Skin epidermis (tissue), 12 donors: Measurements from ENCODE around the gene AGAP1.

Experiments used
- H3K27ac ChIP-seq, 21 experiments: fragments of 200-600 bp; sonication (generic) in 11 of 21; one replicate each; pipeline ENCODE4 v1.5.0; 2020; ENCODE audit warnings: mild to moderate bottlenecking in 3 of 21, inconsistent platforms in 2 of 21, moderate library complexity in 2 of 21
- H3K4me3 ChIP-seq, 7 experiments: fragments of 200-600 bp; sonication (generic) in 2 of 7; one replicate each; pipeline ENCODE4 v1.5.0; 2020; ENCODE audit warnings: inconsistent platforms in 2 of 7, mild to moderate bottlenecking in 2 of 7, moderate library complexity in 1 of 7

Gene AGAP1

DNA sequence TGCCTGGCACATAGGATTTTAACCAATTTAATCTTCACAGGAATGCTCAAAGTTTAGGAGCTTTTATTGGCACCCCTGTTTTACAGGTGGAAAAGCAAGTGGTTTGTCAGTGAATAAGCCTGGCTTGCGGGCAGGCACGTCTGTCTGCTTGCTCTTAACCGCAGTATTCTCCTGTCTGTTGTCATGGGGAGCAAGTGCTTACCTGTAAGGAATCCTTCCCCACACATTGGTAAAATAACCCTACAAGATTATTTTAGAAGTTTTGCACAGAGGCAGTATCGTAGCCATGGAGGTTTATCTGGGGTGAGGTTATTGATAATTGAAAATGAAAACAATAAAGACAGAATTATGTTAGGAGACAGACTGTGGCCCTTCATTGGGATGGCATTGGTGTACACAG lies 174.9 kb downstream of the AGAP1 start:
- Histone ChIP-seq H3K27ac (no peak overlapping the region), H3K4me3 (no peak overlapping the region)

DNA sequence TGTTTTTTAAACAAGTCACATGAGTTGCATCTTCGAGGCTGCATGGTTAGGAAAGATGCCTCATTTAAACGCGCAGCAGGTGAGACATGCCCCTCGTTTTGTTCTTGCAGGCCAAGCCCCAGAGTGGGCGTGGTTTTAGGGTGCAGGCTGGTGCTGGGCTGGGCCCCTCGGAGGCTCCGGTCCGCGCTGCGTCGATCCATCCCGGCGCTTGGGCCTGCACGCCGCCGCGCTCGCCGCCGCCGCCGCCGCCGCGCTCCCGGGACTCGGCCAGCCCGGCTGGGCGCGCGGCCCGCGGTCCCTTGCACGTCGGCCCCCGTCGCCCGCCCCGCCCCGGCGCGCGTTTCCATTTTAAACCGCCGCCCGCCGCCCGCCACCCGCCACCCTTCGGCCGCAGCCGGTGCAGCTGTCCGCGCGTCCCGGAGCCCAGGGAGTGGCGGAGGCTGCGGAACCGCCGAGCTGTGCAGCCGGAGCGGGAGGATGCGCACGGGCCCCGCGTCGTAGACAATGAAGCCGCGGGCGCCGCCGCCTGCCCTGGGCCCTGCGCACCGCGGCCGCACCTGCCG lies 175.5 kb downstream of the AGAP1 start:
- Histone ChIP-seq H3K4me3 (peak overlapping the region in 6 of 7 experiments; percentile 31 to 57 (median 40)), H3K27ac (peak overlapping the region in 1 of 21 experiments; percentile 70)

DNA sequence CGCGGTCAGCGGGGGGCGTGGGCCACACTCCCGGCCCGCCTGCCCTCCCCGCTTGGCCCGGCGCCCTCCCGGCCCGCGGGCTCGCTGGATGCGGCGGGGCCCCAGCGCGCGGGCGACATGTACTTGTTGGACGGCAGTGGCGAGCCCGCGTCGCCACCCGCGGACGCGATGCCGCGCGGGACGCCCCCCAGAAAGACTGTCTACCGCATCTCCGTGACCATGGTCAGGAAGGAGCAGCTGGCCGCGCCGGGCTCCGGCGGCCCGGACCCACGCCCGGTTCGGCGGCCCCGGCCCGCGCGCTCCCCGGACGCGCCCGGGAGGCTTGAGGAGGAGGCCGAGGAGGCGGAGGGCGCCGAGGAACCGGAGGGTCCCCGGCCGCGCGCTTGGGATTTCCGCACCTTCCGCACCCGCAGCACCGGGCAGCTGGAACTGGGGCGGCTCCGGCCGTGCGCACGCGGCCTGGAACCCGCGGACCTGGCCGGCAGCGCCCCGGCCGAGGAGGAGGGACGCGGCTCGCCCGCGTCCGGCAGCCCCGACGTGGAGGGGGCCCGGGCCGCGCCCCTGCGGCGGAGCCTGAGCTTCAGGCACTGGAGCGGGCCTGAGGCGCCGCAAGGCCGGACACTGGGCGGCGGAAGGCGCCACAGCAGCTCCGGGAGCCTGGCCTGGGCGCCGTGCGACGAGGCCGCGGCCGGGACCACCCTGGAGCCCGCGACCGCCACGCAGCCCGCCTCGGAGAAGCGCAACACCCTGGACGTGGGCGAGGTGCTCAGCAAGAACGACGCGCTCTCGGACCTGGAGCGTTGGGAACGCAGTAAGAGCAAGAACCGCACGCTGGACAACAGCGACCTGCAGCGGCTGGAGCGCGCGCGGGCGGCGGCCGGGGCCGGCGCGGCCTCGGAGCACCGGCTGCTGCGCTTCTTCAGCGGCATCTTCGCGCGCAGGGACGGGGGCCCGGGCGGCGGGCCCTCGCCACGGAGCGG lies 176.4 kb downstream of the AGAP1 start:
- Histone ChIP-seq H3K27ac (peak overlapping the region in 6 of 21 experiments; percentile 4 to 76 (median 56)), H3K4me3 (peak overlapping the region; percentile 4 to 57 (median 38))

DNA sequence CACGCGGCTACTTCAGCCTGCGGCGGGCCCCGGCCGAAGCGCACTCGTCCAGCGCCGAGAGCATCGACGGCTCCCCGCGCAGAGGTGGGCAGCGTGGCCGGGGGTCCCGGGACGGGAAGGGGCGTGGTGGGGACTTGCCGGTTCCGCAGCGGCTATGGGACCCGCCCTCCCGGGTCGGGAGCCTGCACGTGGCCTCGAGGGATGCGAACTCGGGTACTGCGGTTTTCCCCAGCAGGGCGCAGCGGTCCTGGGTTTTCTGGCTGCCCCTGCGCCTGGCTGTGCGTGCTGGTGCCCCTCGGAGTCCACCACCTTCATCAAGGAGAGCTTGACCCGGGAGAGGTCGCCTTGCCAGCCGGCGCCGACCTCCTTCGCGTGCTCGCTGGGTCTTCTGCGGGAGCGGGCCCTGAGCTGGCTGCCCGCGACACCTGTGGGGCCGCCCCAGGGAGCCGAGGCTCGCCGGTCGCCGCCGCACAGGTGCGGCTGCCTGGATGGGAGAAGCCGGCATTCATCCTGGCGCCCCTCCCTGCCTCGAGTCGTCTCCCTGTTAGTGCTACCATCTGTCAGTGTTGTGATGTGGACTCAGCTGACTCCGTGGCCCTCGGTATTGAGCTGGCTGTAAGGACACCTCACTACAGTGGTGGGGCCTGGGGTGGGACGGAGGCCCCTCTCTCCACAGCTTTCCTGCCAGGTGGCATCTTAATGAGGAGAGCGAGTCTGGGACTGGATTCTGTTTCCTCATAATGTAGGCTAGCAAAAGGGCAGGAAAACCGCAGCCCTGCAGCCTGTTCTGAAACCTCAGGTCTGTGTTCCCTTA lies 177.3 kb downstream of the AGAP1 start:
- H3K4me3 ChIP-seq: peak overlapping the region in 5 of 7 experiments; percentile 1 to 57 (median 42)

GRCh38 chr2:235672720-235673119 lies 178.9 kb downstream of the AGAP1 start:
- Histone ChIP-seq H3K4me3 (no peak overlapping the region), H3K27ac (no peak overlapping the region)

More for the DNA sequence above, 177.3 kb downstream of the AGAP1 start:
- peak overlapping the region in 3 of 21 experiments; percentile 42 to 70 (median 61) for H3K27ac ChIP-seq

GRCh38 chr2:235674146-235674545 lies 180.3 kb downstream of the AGAP1 start:
- Histone ChIP-seq H3K27ac (no peak overlapping the region), H3K4me3 (no peak overlapping the region)

DNA sequence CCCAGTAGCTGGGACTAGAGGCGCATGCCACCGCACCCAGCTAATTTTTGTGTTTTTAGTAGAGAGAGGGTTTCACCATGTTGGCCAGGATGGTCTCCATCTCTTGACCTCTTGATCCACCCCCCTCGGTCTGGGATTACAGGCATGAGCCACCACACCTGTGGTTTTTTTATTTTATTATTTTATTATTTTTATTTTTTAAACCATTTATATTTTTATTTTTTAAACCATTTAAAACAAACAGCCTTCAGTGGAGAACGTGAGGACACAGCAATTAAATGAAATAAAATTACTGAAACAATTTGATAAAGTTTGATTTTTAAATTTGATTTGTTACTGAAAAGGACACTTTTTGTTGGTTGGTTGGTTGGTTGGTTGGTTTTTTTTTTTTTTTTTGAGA lies 181.0 kb downstream of the AGAP1 start:
- Histone ChIP-seq H3K27ac (no peak overlapping the region), H3K4me3 (no peak overlapping the region)

DNA sequence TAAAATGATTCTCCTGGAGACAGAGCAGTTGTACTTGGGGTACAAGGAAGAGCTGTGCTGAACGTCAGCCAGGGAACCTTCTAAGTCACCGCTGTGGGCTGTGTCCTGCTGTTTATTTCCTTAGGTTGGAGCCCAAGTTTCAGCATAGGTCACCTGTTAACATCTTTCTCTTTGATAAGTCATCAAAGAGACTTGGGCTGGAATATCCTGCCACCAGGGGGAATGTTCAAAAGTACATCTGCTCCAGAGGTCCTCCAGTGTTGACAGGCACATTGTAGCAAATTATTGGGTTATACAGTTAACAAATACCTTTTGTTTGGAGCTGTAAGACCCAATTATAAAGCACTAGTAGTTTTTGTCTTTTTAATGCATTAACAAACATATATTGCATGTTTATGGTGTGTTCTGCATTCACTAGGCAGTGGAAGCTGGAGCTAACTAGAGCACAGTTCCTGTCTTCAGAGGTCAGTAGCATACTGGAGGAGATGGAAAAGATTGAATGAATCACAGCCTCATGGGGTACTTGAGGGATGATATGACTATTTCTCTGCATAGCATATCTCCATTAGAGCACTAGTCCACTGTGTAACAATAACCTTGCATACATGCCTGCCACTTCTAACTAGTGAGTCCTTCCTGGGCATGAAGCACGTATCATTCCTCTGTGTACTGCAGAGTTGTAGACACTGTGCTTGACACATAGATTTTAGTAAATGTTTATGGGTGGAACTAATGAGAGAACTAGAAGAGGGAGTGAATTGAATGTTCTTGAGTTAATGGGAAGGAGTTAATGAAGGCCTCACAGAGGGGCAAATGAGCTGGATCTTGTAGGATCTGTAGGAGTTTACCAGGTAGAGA lies 182.1 kb downstream of the AGAP1 start:
- no peak overlapping the region for H3K27ac ChIP-seq
- H3K4me3 ChIP-seq: no peak overlapping the region

DNA sequence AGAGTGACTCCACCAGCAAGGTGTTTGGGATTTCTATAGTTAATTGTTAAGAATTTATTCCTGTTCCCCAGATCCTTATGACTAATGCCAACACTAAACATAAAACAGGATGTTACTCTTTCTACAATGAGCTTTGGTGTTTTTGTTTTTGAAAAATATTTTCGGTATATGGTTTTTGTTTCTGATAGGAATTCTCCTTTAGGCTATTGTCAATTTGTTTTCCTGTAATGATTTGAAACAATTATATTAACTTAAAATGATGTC lies 182.6 kb downstream of the AGAP1 start:
- Histone ChIP-seq H3K27ac (no peak overlapping the region), H3K4me3 (no peak overlapping the region)

DNA sequence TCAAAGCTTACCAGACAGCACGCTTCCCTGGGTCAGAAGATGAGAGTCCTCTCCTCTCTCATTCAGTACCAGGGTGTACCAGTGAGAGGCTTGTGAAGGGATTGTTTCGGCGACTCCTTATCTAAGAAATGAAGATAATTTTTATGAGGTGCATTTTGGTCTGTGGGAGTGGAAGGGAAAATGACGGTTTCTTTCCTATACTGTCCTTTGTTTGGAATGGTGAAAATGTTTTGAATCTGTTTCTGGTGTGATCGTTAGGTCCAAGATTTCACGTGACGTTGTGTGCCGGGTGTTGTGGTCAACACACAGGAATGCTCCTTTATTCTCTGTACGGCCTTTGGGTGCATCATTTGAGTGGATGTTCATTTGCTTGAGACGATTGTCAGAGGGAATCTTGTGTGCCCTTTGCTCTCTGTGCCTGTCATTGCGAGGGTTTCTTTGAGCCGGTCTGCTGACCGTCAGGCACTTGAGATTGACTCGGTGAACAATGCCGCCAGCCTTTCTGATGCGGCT lies 183.5 kb downstream of the AGAP1 start:
- Histone ChIP-seq H3K4me3 (no peak overlapping the region), H3K27ac (no peak overlapping the region)

DNA sequence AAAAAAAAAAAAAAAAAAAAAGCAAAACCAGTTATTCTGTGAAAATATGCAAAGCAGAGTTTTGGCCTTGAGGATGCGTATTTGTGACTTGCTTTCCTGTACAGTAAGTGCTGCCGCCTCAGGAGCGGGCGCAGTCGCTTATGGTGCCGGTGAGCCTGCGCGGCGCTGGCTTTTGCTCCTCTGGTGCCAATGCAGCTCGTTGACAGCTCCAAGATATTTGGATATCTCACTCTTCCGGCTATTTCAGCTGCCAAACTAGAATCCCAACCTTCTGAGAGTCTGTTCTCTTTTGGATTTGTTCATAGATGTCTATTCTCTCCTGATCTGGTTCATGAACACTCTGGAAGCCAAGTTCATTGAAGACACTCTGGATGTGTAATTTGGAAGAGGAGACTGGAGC lies 184.1 kb downstream of the AGAP1 start:
- Histone ChIP-seq H3K4me3 (no peak overlapping the region), H3K27ac (no peak overlapping the region)

GRCh38 chr2:235678712-235679111 lies 184.9 kb downstream of the AGAP1 start:
- Histone ChIP-seq H3K4me3 (no peak overlapping the region), H3K27ac (no peak overlapping the region)

GRCh38 chr2:235679471-235679870 lies 185.6 kb downstream of the AGAP1 start:
- H3K27ac ChIP-seq: no peak overlapping the region

DNA sequence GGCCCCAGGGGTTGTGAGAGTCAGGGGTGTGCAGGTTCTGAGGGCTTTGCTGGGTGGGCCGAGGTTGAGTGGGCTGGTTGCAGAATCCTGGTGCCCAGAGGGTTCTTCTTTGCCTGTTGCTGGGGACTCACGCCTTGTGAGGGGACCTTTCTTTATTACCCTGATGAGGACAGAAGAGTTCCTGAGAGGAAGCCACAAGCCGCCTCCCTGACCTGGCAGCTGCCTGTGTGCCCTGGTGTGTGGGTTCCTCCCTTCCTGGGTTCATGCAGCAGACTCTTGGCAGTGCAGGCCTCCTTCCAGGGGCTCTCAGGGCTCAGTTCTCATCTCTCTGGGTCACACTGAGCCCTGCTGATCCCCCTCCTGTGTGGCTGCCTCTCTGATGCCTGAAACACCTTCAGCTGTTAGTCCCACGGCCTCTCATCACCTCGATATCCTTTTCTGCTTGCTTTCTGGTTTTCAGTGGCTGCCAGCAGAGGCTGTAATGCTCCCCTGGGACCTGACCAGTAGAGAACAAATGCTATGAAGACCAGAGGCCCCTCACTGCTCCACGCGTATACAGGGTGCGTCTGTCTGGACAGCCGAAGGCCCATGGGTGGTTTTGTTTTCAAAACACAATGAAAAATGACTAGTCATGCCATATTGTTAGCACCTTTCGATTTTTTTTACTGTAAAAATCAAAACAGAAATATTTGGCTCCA lies 191.3 kb downstream of the AGAP1 start:
- Histone ChIP-seq H3K27ac (no peak overlapping the region), H3K4me3 (no peak overlapping the region)

More at GRCh38 chr2:235679471-235679870, 185.6 kb downstream of the AGAP1 start:
- no peak overlapping the region for H3K4me3 ChIP-seq

- Histone ChIP-seq H3K27ac (no peak overlapping the region), H3K4me3 (no peak overlapping the region)
Measured at GRCh38 chr2:235688511-235689426, 194.9 kb downstream of the AGAP1 start.

DNA sequence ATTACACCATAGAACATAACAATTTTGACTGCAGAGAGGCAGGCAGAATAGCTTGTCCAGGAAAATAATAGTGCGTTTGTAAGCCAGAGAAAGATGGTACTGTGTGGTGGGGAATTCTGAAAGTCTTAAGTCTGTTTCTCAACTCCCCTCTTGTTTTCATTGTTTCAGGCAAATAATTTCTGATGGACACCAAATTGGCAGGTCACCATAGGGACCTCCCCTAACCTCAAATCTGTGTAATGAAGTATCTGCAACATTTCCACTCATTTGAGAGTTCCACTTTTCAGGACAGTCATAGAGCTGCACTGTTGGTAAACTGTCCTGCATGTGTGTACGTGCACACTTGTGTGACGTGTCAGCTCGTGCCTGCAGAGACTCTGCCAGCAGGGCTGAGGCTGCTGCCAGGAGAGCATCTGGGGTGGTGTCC lies 195.6 kb downstream of the AGAP1 start:
- H3K4me3 ChIP-seq: no peak overlapping the region
- H3K27ac ChIP-seq: no peak overlapping the region

GRCh38 chr2:235690082-235690808 lies 196.4 kb downstream of the AGAP1 start:
- no peak overlapping the region for H3K4me3 ChIP-seq
- no peak overlapping the region for H3K27ac ChIP-seq
